Measurements from ENCODE around the gene ZNF804B. TPM values are rescaled to one million over a fixed set of nuclear protein-coding genes. Genes with fewer than 3 reads are reported as not detected.

ZNF804B gene
- total RNA-seq, 1 experiment from 2014 or later, result not detected

GRCh38 chr7:89027781-89028180 is 268.3 kb downstream of the ZNF804B start:
- TF ChIP-seq CTCF (conservative IDR thresholded peaks at IDR 0.05), result no peak
- Histone ChIP-seq H3K56ac (ENCODE audit: insufficient read length, low read depth, low read length) (no peak overlapping the region), H3K9me3 (ENCODE audit: control insufficient read depth, low read depth, low read length) (no peaks in the 10 kb centered on the region), H3K79me2 (ENCODE audit: insufficient read depth, low read length) (no peaks in the 10 kb centered on the region), H2BK20ac (ENCODE audit: low read depth, low read length, poor library complexity, severe bottlenecking) (no peak overlapping the region), H3K9ac (ENCODE audit: extremely low read depth, insufficient read length, low read length) (no peak overlapping the region), H2AFZ (ENCODE audit: low read length) (no peak overlapping the region), H3K18ac (ENCODE audit: insufficient read length, low read depth, low read length) (no peak overlapping the region), H4K5ac (ENCODE audit: insufficient read length, low read depth, low read length) (no peak overlapping the region), H3K23ac (ENCODE audit: insufficient read length, low read depth, low read length) (no peak overlapping the region), H2BK120ac (ENCODE audit: low read depth, low read length, poor library complexity, severe bottlenecking) (no peak overlapping the region), H3K23me2 (ENCODE audit: insufficient read length, low read depth, low read length, poor library complexity, severe bottlenecking) (no peaks in the 10 kb centered on the region), H2BK15ac (ENCODE audit: low read depth, low read length) (no peak overlapping the region), H3K4me2 (ENCODE audit: insufficient read depth, insufficient read length, low read length) (no peak overlapping the region), H3T11ph (ENCODE audit: low read length) (no peak overlapping the region), H3K79me1 (ENCODE audit: insufficient read depth, low read depth, low read length, poor library complexity, severe bottlenecking) (no peaks in the 10 kb centered on the region), H4K91ac (ENCODE audit: insufficient read length, low read depth, low read length) (no peak overlapping the region), H4K20me1 (ENCODE audit: control insufficient read depth, insufficient read depth, insufficient read length) (no peaks in the 10 kb centered on the region), H2AK5ac (ENCODE audit: insufficient read length, low read length) (no peak overlapping the region), H3K4ac (ENCODE audit: low read depth, low read length) (no peak overlapping the region), H4K8ac (replicated peaks; ENCODE audit: insufficient read length, low read depth, low read length) (no peak overlapping the region), H2BK5ac (ENCODE audit: insufficient read length, low read length) (no peak overlapping the region), H3K14ac (ENCODE audit: insufficient read depth, low read length) (no peak overlapping the region), H3K27ac (ENCODE audit: insufficient read length, low read depth, low read length) (no peak overlapping the region), H3K4me1 (ENCODE audit: insufficient read depth, low read length) (no peaks in the 10 kb centered on the region), H3K27me3 (ENCODE audit: insufficient read depth, low read length) (no peaks in the 10 kb centered on the region), H2BK12ac (ENCODE audit: insufficient read length, low read depth, low read length) (no peak overlapping the region)
- WGBS (ENCODE audit: extremely low coverage, insufficient read length, low lambda C conversion rate), result no CpG with 5 or more reads among the region's 1 CpG
- Mint-ChIP-seq H3K36me3 (ENCODE audit: insufficient read depth in 1 of 3, low read depth in 3 of 3) (no peaks in the 10 kb centered on the region), H3K27ac (no peak overlapping the region), H3K4me1 (peaks cover 11 to 12% of the 10 kb centered on the region in 2 experiments), H3K4me3 (no peak overlapping the region), H3K27me3 (ENCODE audit: low read depth) (no peaks in the 10 kb centered on the region), H3K9me3 (no peaks in the 10 kb centered on the region)
- DNase-seq, result no peak

Data from H9 (cell line).